Peyer's patch (tissue), 4 donors: ENCODE data around the gene GTF2H1. TPM values are rescaled to one million over a fixed set of nuclear protein-coding genes. Genes with fewer than 3 reads are reported as not detected.
A peak's percentile ranks its signal among the peaks of the same experiment; 100 is the strongest.

Source experiments
- DNase-seq, 3 donors: peaks; one replicate each; pipeline ENCODE4 v3.0.0-alpha.2; 2017 to 2019
- H3K27ac ChIP-seq, 4 donors: fragments of 200-600 bp; sonication (generic); one replicate each; pipeline ENCODE4 v1.5.1; 2016 to 2019
- H3K27me3 ChIP-seq, 2 donors: fragments of 200-600 bp; sonication (generic); one replicate each; pipeline ENCODE4 v1.5.1; 2019
- H3K36me3 ChIP-seq, 3 donors: fragments of 200-600 bp; sonication (generic); one replicate each; pipeline ENCODE4 v1.5.1; 2016 to 2019
- H3K4me1 ChIP-seq, 4 donors: fragments of 200-600 bp; sonication (generic); one replicate each; pipeline ENCODE4 v1.5.1; 2016 to 2019
- H3K4me3 ChIP-seq, 4 donors: fragments of 200-600 bp; sonication (generic); 1 replicate in 3 of 4; 2 replicates in 1 of 4; pipeline ENCODE4 v1.5.1; 2016 to 2019; ENCODE audit warnings: mild to moderate bottlenecking in 1 of 4
- H3K9me3 ChIP-seq, 4 donors: fragments of 200-600 bp; sonication (generic); one replicate each; pipeline ENCODE4 v1.5.1; 2016 to 2019; ENCODE audit warnings: mild to moderate bottlenecking in 1 of 4
- CTCF ChIP-seq, 6 experiments: fragments of 450-650 bp in 4 of 6; fragments of 200-600 bp in 2 of 6; sonication (generic) in 1 of 6; IDR thresholded peaks; one replicate each; pipeline ENCODE4 v1.5.1; 2017 to 2019; ENCODE audit warnings: antibody characterized with exemption in 6 of 6, mild to moderate bottlenecking in 3 of 6, moderate library complexity in 1 of 6
- POLR2A ChIP-seq, 2 donors: fragments of 450-650 bp; IDR thresholded peaks; one replicate each; pipeline ENCODE4 v1.5.1; 2017; ENCODE audit warnings: antibody characterized with exemption in 2 of 2, mild to moderate bottlenecking in 2 of 2, moderate library complexity in 2 of 2
- total RNA-seq, 4 donors: library from RNA; depleted of rRNA; stranded (reverse); fragments of >200 nt; gene quantifications; one replicate each; pipeline ENCODE4 v1.1.0, GENCODE V29; 2016

Gene GTF2H1
- total RNA-seq, 4 donors from 2014 or later, result 57.2 to 69.1 (median 63.7) TPM

- Histone ChIP-seq H3K36me3 (peaks cover 0 to 38% (median 0%) of the 10 kb centered on the region in 3 donors), H3K27me3 (no peaks in the 10 kb centered on the region), H3K4me1 (peaks cover 0 to 5% (median 0%) of the 10 kb centered on the region in 4 donors), H3K9me3 (no peaks in the 10 kb centered on the region), H3K4me3 (no peak overlapping the region), H3K27ac (peak overlapping the region in 1 of 4 donors; percentile 34)
- TF ChIP-seq CTCF (IDR thresholded peaks at IDR 0.05) (no peak), POLR2A (IDR thresholded peaks at IDR 0.05) (no peak)
- no peak for DNase-seq
Observed at GRCh38 chr11:18368221-18368620, 45.9 kb downstream of the GTF2H1 start.

GRCh38 chr11:18369398-18369797 is 47.0 kb downstream of the GTF2H1 start:
- no peak overlapping the region for H3K4me3 ChIP-seq
- peaks cover 0 to 5% (median 0%) of the 10 kb centered on the region in 4 donors for H3K4me1 ChIP-seq
- no peak for TF ChIP-seq CTCF (IDR thresholded peaks at IDR 0.05)
- peaks cover 0 to 27% (median 0%) of the 10 kb centered on the region in 3 donors for H3K36me3 ChIP-seq
- peak overlapping the region in 1 of 4 donors; percentile 25 for H3K27ac ChIP-seq
- no peak for DNase-seq
- no peaks in the 10 kb centered on the region for H3K9me3 ChIP-seq
- H3K27me3 ChIP-seq, result no peaks in the 10 kb centered on the region

GRCh38 chr11:18371279-18371678 is 48.9 kb downstream of the GTF2H1 start:
- Histone ChIP-seq H3K9me3 (no peaks in the 10 kb centered on the region), H3K27ac (peak overlapping the region in 2 of 4 donors; percentile 26 to 86)
- DNase-seq, result peak in 1 of 3 donors; percentile 63

GRCh38 chr11:18372201-18372600 is 49.8 kb downstream of the GTF2H1 start:
- no peaks in the 10 kb centered on the region for H3K9me3 ChIP-seq
- H3K27ac ChIP-seq, result peak overlapping the region in 2 of 4 donors; percentile 26 to 86
- H3K27me3 ChIP-seq, result no peaks in the 10 kb centered on the region
- no peak for TF ChIP-seq POLR2A (IDR thresholded peaks at IDR 0.05)
- TF ChIP-seq CTCF (IDR thresholded peaks at IDR 0.05), result peak in 3 of 6 experiments; percentile 6 to 23 (median 17)
- peaks cover 0 to 4% (median 0%) of the 10 kb centered on the region in 3 donors for H3K36me3 ChIP-seq
- no peak for DNase-seq
- no peak overlapping the region for H3K4me3 ChIP-seq
- H3K4me1 ChIP-seq, result peaks cover 0 to 5% (median 0%) of the 10 kb centered on the region in 4 donors

More at GRCh38 chr11:18371279-18371678, 48.9 kb downstream of the GTF2H1 start:
- no peak overlapping the region for H3K4me3 ChIP-seq
- TF ChIP-seq CTCF (IDR thresholded peaks at IDR 0.05) (no peak), POLR2A (IDR thresholded peaks at IDR 0.05) (no peak)
- H3K4me1 ChIP-seq, result peaks cover 0 to 5% (median 0%) of the 10 kb centered on the region in 4 donors
- H3K27me3 ChIP-seq, result no peaks in the 10 kb centered on the region
- H3K36me3 ChIP-seq, result peaks cover 0 to 10% (median 0%) of the 10 kb centered on the region in 3 donors

GRCh38 chr11:18374956-18375355 is 52.6 kb downstream of the GTF2H1 start:
- peaks cover 0 to 5% (median 0%) of the 10 kb centered on the region in 4 donors for H3K4me1 ChIP-seq
- TF ChIP-seq CTCF (IDR thresholded peaks at IDR 0.05), result no peak
- TF ChIP-seq POLR2A (IDR thresholded peaks at IDR 0.05), result no peak
- no peaks in the 10 kb centered on the region for H3K36me3 ChIP-seq
- no peak overlapping the region for H3K27ac ChIP-seq
- no peaks in the 10 kb centered on the region for H3K9me3 ChIP-seq
- H3K27me3 ChIP-seq, result no peaks in the 10 kb centered on the region
- no peak for DNase-seq
- H3K4me3 ChIP-seq, result no peak overlapping the region

GRCh38 chr11:18375941-18376340 is 53.6 kb downstream of the GTF2H1 start:
- no peak for DNase-seq
- peaks cover 0 to 5% (median 0%) of the 10 kb centered on the region in 4 donors for H3K4me1 ChIP-seq
- no peaks in the 10 kb centered on the region for H3K27me3 ChIP-seq
- H3K27ac ChIP-seq, result no peak overlapping the region
- TF ChIP-seq CTCF (IDR thresholded peaks at IDR 0.05) (no peak), POLR2A (IDR thresholded peaks at IDR 0.05) (no peak)
- no peaks in the 10 kb centered on the region for H3K36me3 ChIP-seq
- H3K9me3 ChIP-seq, result no peaks in the 10 kb centered on the region
- no peak overlapping the region for H3K4me3 ChIP-seq
